OCI-LY1 (cell line): ENCODE results near the gene PRKCA.

ENCODE experiments used
- H2AFZ ChIP-seq: fragments of 200-600 bp; sonication (generic), shearing (Covaris generic); 2 replicates; pipeline ENCODE4 v1.6.0; 2014; ENCODE audit warnings: antibody characterized with exemption, mild to moderate bottlenecking, low read length
- H3F3A ChIP-seq: fragments of 200-600 bp; sonication (generic), shearing (Covaris generic); 2 replicates; pipeline ENCODE4 v1.6.0; 2014; ENCODE audit warnings: mild to moderate bottlenecking, antibody characterized with exemption, low read length, moderate library complexity; ENCODE audit not compliant: insufficient read depth
- H3K27ac ChIP-seq: fragments of 200-600 bp; sonication (generic); 2 replicates; pipeline ENCODE4 v1.5.1; 2014; ENCODE audit warnings: low read length, mixed run types, mild to moderate bottlenecking, low read depth; ENCODE audit not compliant: poor library complexity, severe bottlenecking
- H3K27me3 ChIP-seq: fragments of 200-600 bp; sonication (generic); 2 replicates; pipeline ENCODE4 v1.6.0; 2014; ENCODE audit warnings: antibody characterized with exemption, mild to moderate bottlenecking, low read length, moderate library complexity; ENCODE audit not compliant: insufficient read depth
- H3K36me3 ChIP-seq: fragments of 200-600 bp; sonication (generic); 2 replicates; pipeline ENCODE4 v1.6.1; 2014; ENCODE audit warnings: mild to moderate bottlenecking, antibody characterized with exemption, low read length, moderate library complexity, mixed read lengths; ENCODE audit not compliant: insufficient read depth
- H3K4me1 ChIP-seq: fragments of 200-600 bp; sonication (generic); 2 replicates; pipeline ENCODE4 v1.5.1; 2014; ENCODE audit warnings: mild to moderate bottlenecking, low read length, moderate library complexity; ENCODE audit not compliant: insufficient read depth, severe bottlenecking
- H3K4me2 ChIP-seq: fragments of 200-600 bp; sonication (generic), shearing (Covaris generic); 2 replicates; pipeline ENCODE4 v1.6.1; 2014; ENCODE audit warnings: low read length
- H3K4me3 ChIP-seq: fragments of 200-600 bp; sonication (generic); 2 replicates; pipeline ENCODE4 v1.5.1; 2014; ENCODE audit warnings: low read length, low read depth, mild to moderate bottlenecking, mixed read lengths; ENCODE audit not compliant: poor library complexity, severe bottlenecking
- H3K79me2 ChIP-seq: fragments of 200-600 bp; shearing (Covaris generic); 2 replicates; pipeline ENCODE4 v1.6.1; 2016; ENCODE audit warnings: mixed run types, low read length, mixed read lengths; ENCODE audit not compliant: insufficient read depth
- H3K9ac ChIP-seq: fragments of 200-600 bp; sonication (generic), shearing (Covaris generic); 2 replicates; pipeline ENCODE4 v1.6.1; 2014; ENCODE audit warnings: mild to moderate bottlenecking, low read length, mixed read lengths
- H3K9me2 ChIP-seq: fragments of 200-600 bp; sonication (generic), shearing (Covaris generic); 2 replicates; pipeline ENCODE4 v1.6.1; 2014; ENCODE audit warnings: low read depth, mild to moderate bottlenecking, low read length, mixed read lengths
- H3K9me3 ChIP-seq: fragments of 200-600 bp; shearing (Covaris generic); 2 replicates; pipeline ENCODE4 v1.6.1; 2014; ENCODE audit warnings: low read length, mixed read lengths
- H4K20me1 ChIP-seq: fragments of 200-600 bp; sonication (generic), shearing (Covaris generic); 2 replicates; pipeline ENCODE4 v1.6.0; 2016; ENCODE audit warnings: mild to moderate bottlenecking, low read length; ENCODE audit not compliant: insufficient read depth
- CTCF ChIP-seq: fragments of 200-600 bp; sonication (generic), shearing (Covaris generic); IDR thresholded peaks from 2 replicates; pipeline ENCODE4 v1.5.1; 2017; ENCODE audit warnings: mild to moderate bottlenecking, antibody characterized with exemption, low read length, moderate library complexity, mixed read lengths
- EZH2 ChIP-seq: fragments of 200-600 bp; sonication (generic), shearing (Covaris generic); IDR thresholded peaks from 2 replicates; pipeline ENCODE4 v1.8.0; 2017; ENCODE audit warnings: borderline replicate concordance, mixed run types, mild to moderate bottlenecking, antibody characterized with exemption, low read length, moderate library complexity, mixed read lengths

PRKCA gene

GRCh38 chr17:66690166-66690565 is 387.8 kb downstream of the PRKCA start:
- no peaks in the 10 kb centered on the region for H3K79me2 ChIP-seq
- no peaks in the 10 kb centered on the region for H3K9me3 ChIP-seq
- TF ChIP-seq CTCF = no peak
- no peaks in the 10 kb centered on the region for H3F3A ChIP-seq
- peak overlapping the region; percentile 80 for H3K27ac ChIP-seq
- peaks cover 43% of the 10 kb centered on the region for H3K4me1 ChIP-seq
- H2AFZ ChIP-seq = no peak overlapping the region
- no peaks in the 10 kb centered on the region for H3K9me2 ChIP-seq
- H3K9ac ChIP-seq = no peak overlapping the region
- no peaks in the 10 kb centered on the region for H3K27me3 ChIP-seq
- peaks cover 20% of the 10 kb centered on the region for H3K36me3 ChIP-seq
- H4K20me1 ChIP-seq = no peaks in the 10 kb centered on the region
- no peak overlapping the region for H3K4me3 ChIP-seq
- no peak overlapping the region for H3K4me2 ChIP-seq

- Histone ChIP-seq H3K4me1 (peaks cover 43% of the 10 kb centered on the region), H3K79me2 (no peaks in the 10 kb centered on the region), H3K27me3 (no peaks in the 10 kb centered on the region), H3F3A (no peaks in the 10 kb centered on the region), H3K27ac (peak overlapping the region; percentile 80), H2AFZ (no peak overlapping the region), H3K9me2 (no peaks in the 10 kb centered on the region), H3K36me3 (peaks cover 36% of the 10 kb centered on the region), H4K20me1 (no peaks in the 10 kb centered on the region), H3K4me2 (peak overlapping the region; percentile 53), H3K9me3 (no peaks in the 10 kb centered on the region), H3K4me3 (peak overlapping the region; percentile 20), H3K9ac (peak overlapping the region; percentile 41; the same call in 1 of the 2 replicates)
- TF ChIP-seq CTCF = no peak
- TF ChIP-seq EZH2 = no peak
These were observed 389.4 kb downstream of the PRKCA start for GRCh38 chr17:66691644-66692420.

- Histone ChIP-seq H3K4me3 (no peak overlapping the region), H3K4me2 (peak overlapping the region; percentile 53; the same call in 1 of the 2 replicates), H2AFZ (no peak overlapping the region), H3K36me3 (peaks cover 41% of the 10 kb centered on the region), H3K27me3 (no peaks in the 10 kb centered on the region), H3K9me3 (no peaks in the 10 kb centered on the region), H3K4me1 (peaks cover 43% of the 10 kb centered on the region), H3F3A (no peaks in the 10 kb centered on the region), H3K79me2 (no peaks in the 10 kb centered on the region), H3K9me2 (no peaks in the 10 kb centered on the region), H3K27ac (peak overlapping the region; percentile 80), H3K9ac (no peak overlapping the region), H4K20me1 (no peaks in the 10 kb centered on the region)
- no peak for TF ChIP-seq CTCF
- no peak for TF ChIP-seq EZH2
These were observed 389.9 kb downstream of the PRKCA start for GRCh38 chr17:66692421-66692690.
